ENCODE measurements around the gene OPHN1. TPM values are rescaled to one million over a fixed set of nuclear protein-coding genes. Genes with fewer than 3 reads are reported as not detected.

OPHN1 gene
- total and polyA plus RNA-seq, 12 donors = 2.1 to 7.1 (median 5.2) TPM

DNA sequence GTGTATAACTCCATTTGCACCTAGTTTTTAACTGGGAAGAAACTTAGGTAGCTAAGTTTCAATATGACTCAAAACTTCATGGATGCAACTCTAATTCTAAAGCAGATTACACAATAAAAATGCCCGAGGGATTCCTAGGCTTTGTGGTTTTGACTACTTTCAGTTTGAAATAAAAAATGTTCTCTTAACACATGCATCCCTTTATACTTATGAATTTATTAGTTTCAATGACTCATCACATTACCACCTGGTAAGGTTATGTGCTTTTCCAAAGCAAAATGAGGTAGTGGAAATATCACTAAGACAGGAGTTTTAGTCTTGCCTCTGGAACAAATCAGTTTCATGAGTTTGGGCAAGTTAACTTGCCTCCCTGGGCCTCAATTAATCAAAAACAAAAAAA is 125.5 kb downstream of the OPHN1 start:
- intact Hi-C loops (cut with DNase I) = loop anchor here in 1 of 10 donors (2.0 kb wide), 1 partner anchor 53 kb away; no protein-coding TSS in a partner anchor
- H3K36me3 ChIP-seq = no peaks in the 10 kb centered on the region
- DNase-seq (no peak), ATAC-seq (no peak)
- H3K27me3 ChIP-seq = peaks cover 0 to 4% (median 0%) of the 10 kb centered on the region in 7 donors
- no peak overlapping the region for H3K4me3 ChIP-seq
- H3K27ac ChIP-seq = no peak overlapping the region
- TF ChIP-seq, protein P1, sequence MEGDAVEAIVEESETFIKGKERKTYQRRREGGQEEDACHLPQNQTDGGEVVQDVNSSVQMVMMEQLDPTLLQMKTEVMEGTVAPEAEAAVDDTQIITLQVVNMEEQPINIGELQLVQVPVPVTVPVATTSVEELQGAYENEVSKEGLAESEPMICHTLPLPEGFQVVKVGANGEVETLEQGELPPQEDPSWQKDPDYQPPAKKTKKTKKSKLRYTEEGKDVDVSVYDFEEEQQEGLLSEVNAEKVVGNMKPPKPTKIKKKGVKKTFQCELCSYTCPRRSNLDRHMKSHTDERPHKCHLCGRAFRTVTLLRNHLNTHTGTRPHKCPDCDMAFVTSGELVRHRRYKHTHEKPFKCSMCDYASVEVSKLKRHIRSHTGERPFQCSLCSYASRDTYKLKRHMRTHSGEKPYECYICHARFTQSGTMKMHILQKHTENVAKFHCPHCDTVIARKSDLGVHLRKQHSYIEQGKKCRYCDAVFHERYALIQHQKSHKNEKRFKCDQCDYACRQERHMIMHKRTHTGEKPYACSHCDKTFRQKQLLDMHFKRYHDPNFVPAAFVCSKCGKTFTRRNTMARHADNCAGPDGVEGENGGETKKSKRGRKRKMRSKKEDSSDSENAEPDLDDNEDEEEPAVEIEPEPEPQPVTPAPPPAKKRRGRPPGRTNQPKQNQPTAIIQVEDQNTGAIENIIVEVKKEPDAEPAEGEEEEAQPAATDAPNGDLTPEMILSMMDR (IDR thresholded peaks at IDR 0.05) = no peak
- no peaks in the 10 kb centered on the region for H3K9me3 ChIP-seq
- H3K4me1 ChIP-seq = no peaks in the 10 kb centered on the region
- 67 to 73% methylated on average over 1 of the region's 1 CpG for WGBS, 2 donors

- Histone ChIP-seq H3K36me3 (no peaks in the 10 kb centered on the region), H3K4me3 (no peak overlapping the region), H3K27me3 (no peaks in the 10 kb centered on the region), H3K9me3 (no peaks in the 10 kb centered on the region), H3K27ac (no peak overlapping the region), H3K4me1 (no peaks in the 10 kb centered on the region)
- DNase-seq = no peak
- no peak for ATAC-seq
- TF ChIP-seq, protein P1 (IDR thresholded peaks at IDR 0.05) = no peak
- 92 to 100% methylated on average over 1 of the region's 1 CpG for WGBS, 2 donors
- intact Hi-C loops (cut with DNase I) = no loop called here
These were observed 128.7 kb downstream of the OPHN1 start for GRCh38 chrX:68304602-68305001.

- 73 to 81% methylated on average over 2 of the region's 2 CpGs for WGBS, 2 donors
- intact Hi-C loops (cut with DNase I) = no loop called here
- TF ChIP-seq, protein P1 (IDR thresholded peaks at IDR 0.05) = no peak
- Histone ChIP-seq H3K4me3 (no peak overlapping the region), H3K36me3 (no peaks in the 10 kb centered on the region), H3K27me3 (no peaks in the 10 kb centered on the region), H3K9me3 (no peaks in the 10 kb centered on the region), H3K27ac (no peak overlapping the region), H3K4me1 (no peaks in the 10 kb centered on the region)
- ATAC-seq (no peak), DNase-seq (no peak)
These were observed 133.4 kb downstream of the OPHN1 start for GRCh38 chrX:68299898-68300297.

GRCh38 chrX:68292471-68292870 is 140.8 kb downstream of the OPHN1 start:
- TF ChIP-seq, protein P1 (IDR thresholded peaks at IDR 0.05) = no peak
- WGBS, 2 donors = 66 to 71% methylated on average over 3 of the region's 3 CpGs
- ATAC-seq (no peak), DNase-seq (no peak)
- intact Hi-C loops (cut with DNase I) = no loop called here
- Histone ChIP-seq H3K4me3 (no peak overlapping the region), H3K4me1 (no peaks in the 10 kb centered on the region), H3K9me3 (no peaks in the 10 kb centered on the region), H3K36me3 (no peaks in the 10 kb centered on the region), H3K27ac (no peak overlapping the region), H3K27me3 (peaks cover 0 to 7% (median 0%) of the 10 kb centered on the region in 7 donors)
